DMS114 treated with DMSO at 0.1 percent for 48 hours (cell line): ENCODE results near the gene VTI1A.
"Not testable (repeated sequence)": the region's sequence is repeated elsewhere in the genome, so short reads cannot be mapped to it uniquely, and the experiment has no call there.

Source experiments
- DNase-seq: peaks from one replicate; lab custom pipeline; 2025; ENCODE audit not compliant: unreplicated experiment; lab: John Stamatoyannopoulos, UW

VTI1A gene

DNA sequence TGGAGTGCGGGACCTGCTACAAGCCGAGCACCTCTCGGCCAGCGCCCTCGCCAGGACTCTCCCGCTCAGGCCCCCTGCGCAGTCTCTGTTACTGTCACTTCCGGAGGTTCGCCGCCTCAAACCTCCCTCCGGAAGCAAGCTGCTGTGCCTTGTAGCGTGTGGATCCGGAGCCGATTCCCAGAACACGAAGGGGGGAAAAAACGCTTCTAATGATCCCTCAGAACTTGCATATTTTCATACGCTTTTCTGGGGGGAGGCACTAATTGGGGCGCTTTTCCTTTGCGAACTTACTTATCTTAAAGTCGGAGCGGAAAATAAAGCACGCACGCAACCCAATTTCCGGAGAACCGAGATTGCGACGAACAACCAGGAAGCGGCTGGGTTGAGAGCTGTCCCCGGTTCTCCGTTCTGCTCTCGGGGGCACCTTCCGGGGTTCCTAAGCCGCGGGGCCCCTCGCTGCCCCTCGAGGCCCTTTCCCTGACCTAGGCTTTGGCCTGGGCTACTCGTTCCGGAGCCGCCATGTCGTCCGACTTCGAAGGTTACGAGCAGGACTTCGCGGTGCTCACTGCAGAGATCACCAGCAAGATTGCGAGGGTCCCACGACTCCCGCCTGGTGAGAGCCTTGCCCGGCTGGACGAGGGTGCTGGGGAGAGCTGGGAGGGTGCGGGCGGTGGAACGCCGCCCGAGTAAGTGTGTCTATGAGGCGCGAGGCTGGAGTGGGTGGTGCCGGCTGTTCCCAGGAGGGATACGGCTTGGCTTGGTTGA lies at the start of gene VTI1A, which contains the start of gene ZDHHC6:
Gene VTI1A, plus strand, starts transcription at position 361 of the 765 bp plus-strand sequence. Its CDS starts 159 bp downstream, at position 520.
Gene ZDHHC6, minus strand, starts transcription at position 60 of the 765 bp plus-strand sequence. CDS start 1,478 bp downstream, outside the sequence.
- DNase-seq, result peak; percentile 60

DNA sequence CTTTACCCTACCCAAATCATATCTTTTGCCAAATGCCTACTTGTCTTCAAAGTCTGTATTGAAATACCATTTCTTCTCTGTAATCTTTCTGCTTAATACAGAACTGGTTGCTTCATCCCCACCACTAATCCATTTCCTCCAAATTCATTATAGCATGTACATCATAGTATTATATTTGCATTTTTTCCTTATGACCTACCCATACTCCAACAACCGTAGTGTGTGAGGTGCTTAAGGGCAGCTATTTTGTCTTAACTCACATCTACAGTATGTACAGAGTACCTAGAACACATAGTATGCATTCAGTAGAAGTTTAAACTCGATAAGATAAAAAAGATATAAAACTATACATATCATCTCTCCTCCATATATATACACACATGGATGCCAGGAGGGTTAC lies 49.4 kb upstream of the VTI1A start:
- DNase-seq, result no peak

DNA sequence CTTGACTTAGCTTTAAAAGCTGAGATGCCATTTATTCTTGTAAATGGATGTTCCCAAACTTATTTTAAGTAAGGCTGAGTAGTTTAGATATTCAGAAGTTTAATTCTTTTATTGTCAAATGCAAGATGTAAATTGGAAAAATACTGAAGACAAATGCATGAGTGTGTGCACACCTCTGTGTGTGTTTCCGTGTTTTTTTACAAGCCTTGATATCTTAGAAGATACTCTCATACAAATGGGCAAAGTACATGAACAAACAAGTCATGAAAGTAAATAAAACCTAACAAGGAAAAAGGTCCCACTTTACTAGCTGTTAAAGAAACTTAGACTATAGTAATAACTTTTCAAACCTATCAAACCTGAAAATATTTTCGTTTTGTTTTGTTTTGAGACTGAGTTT lies 44.1 kb upstream of the VTI1A start:
- DNase-seq, result no peak

DNA sequence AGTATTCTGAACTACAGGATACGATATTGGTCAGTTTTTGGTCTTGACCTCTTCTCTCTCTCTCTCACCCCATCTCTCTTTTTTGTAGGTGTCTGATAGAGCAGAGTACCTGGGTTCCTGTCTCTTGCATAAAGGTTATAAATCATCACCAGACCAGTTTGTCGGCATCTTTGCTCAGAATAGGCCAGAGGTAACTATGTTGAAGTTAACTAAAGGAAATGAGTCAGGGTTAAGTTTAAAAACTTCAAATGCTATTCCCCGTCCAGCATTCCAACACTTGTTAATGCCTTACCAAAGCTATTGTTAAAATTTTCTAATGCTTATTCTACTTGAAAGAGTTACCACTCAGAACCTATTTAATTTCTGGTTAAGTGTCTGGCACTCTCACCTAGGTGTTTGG lies 42.4 kb upstream of the VTI1A start:
- no peak for DNase-seq

DNA sequence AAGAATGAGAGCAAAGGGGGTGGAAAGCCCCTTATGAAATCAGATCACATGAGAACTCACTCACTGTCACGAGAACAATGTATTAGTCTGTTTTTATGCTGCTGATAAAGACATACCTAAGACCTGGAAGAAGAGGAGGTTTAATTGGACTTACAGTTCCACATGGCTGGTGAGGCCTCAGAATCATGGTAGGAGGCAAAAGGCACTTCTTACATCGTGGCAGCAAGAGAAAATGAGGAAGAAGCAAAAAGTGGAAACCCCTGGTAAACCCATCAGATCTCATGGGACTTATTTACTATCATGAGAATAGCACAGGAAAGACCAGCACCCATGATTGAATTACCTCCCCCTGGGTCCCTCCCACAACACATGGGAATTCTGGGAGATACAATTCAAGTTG lies 40.2 kb upstream of the VTI1A start:
- DNase-seq, result not testable (repeated sequence)

DNA sequence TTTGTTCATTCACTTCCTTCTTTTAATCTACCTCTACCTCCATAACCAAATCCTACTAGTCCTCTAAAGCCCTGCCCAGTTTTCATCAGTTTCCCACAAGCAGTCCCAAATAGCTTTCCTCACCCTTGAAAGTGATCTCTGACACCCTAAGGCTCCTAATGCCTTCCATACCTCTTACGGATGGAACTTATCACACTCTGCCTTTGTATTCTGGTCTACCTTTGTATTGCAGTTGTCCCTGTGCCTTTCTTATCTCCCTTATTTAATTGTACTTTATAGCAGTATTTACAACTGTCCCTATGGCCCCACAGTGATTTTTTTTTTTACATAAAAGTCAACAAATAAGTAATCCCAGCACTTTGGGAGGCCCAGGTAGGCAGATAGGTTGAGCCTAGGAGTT lies 39.3 kb upstream of the VTI1A start:
- no peak for DNase-seq

DNA sequence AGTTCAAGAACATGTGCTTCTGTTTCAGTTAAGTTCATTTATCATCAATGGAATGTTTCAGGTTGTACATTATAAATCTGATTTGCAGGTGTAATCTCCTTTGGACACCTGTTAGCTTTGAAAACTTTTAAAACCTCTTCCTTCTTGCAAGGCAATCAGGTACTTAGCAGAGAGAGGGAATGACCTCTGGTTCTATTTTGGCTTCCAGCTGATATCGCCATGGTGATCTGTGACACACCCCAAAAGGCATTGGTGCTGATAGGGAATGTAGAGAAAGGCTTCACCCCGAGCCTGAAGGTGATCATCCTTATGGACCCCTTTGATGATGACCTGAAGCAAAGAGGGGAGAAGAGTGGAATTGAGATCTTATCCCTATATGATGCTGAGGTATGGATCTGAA lies 37.7 kb upstream of the VTI1A start:
- DNase-seq, result no peak

DNA sequence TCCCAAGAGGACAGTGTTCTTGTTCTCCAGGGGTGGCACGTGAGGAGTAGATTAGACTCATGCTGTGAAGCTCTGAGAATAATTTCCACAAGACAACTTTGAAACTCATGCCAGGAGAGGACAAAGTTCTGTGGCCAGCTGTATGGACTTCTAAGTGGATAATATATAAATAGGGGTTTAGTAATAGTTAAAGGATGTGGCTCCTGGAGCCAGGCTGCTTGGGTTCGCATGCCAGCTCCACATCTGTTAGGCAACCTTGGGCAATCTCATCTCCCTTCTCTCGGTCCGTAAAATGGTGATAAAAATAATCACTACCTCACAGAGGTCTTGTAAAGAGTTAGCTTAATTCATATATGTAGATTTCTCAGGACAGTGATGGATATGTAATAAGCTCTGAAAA lies 37.3 kb upstream of the VTI1A start:
- no peak for DNase-seq

DNA sequence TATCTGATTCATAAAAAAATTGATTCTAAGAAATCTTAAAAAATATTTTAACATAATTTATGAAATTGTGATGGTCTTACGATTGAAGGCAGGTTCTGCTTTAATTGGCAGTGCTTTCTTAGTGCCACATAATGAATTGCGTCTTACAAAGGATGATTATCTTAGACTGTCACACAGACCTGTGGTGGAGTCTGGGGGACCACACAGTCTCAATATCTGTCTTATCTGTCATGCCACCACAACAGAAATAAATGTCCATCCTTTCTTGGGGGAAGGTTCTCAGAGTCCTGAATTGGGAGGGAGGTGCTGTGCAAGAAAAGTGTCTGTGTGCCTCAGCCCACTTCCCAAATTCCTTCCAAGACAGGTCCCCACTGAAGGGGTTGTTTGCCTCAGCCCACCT lies 34.3 kb upstream of the VTI1A start:
- DNase-seq, result no peak

DNA sequence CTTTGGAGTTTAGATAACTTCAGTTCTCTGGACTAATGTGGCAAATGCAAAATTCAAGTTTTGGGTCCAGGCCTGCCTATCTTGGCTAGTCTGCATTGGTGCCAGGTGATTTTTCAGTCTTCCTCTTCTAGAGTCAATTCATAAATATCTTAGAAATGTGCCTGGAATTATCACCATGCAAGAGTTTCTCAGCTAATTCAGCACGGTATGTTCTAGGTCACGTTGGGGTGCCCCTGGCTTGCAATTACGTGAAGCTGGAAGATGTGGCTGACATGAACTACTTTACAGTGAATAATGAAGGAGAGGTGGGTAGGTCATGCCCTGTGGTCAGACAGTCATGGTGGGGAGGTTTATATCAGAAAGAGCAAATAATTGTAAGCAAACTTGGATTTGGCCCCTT lies 25.3 kb upstream of the VTI1A start:
- DNase-seq, result no peak

DNA sequence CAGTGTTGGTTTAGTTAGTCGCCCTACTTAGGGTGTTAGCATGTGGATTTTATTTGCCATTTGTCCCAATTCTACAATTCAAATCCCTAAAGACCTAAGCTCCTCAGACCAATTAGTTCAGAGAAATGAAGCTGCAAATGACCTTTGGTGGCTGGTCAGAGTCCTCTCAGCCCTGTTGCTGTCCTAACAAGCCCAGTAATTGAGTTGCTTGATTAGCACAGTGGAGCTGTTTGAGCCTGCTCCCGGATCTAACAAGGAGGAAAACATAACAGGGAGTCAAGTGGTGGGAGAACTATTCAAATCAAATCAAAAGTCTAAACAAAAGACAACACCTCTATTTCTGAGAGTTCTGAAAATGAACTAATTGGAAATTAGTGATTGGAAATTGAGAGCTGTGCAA lies 22.4 kb upstream of the VTI1A start:
- no peak for DNase-seq

DNA sequence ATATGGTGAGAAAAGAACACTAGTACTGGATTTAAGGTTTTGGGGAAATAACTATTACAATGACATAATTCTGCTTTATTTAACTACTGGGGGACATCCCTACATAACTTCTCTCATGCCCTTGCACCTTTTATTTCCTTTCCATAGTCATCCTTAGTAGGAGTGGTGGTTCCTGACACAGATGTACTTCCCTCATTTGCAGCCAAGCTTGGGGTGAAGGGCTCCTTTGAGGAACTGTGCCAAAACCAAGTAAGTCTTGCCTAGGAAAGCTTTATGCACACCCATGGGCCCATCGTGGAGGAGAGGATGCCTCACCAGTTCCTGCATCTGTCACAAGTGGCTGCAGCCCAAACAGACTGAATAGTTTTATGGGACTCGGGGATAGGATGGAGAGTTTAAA lies 20.9 kb upstream of the VTI1A start:
- no peak for DNase-seq

DNA sequence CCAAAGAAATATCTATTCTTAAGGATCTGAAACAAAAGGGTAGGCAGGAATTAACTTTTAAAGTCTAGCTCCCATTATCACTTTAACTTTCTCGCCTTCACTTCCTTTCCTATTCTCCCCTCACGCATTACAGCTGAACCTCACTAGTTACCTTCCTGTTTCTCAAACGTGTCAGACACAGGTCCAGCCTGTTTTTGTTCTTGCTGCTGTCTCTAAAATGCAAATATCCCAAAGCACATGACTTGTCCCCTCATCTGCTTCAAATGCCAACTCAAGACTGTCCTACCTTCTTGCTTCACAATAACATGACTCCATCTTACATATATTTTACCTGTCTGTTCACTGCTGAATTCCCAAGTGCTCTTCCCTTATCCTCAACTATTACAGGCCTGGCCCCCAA lies 17.9 kb upstream of the VTI1A start:
- no peak for DNase-seq

DNA sequence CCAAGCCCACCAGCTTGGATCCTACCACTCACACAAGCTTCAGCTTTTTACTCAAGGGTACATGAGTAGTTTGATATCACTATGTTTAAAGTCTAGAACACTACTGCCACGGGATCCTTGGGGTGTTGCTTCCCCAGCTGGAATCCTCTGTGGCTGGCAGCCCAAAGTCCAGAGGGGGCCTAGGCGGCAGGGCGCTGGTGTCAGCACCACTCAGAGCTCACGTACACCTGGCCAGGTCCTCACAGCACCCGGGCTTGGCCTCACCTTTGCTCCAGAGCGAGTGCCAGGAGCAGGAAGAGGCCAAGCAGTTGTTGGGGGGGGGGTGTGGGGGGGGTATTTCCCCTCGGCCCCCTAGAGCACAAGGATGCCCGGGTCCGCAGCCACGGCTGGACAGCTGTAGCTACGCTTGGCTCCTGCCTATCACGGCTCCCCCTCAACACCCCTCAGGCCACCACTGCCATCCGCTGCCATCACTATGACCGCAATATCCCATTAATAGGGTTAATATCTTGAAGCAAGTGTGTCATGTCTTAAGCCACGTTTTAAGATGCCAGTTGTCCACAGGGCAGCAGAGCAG lies 17.3 kb upstream of the VTI1A start:
- no peak for DNase-seq

DNA sequence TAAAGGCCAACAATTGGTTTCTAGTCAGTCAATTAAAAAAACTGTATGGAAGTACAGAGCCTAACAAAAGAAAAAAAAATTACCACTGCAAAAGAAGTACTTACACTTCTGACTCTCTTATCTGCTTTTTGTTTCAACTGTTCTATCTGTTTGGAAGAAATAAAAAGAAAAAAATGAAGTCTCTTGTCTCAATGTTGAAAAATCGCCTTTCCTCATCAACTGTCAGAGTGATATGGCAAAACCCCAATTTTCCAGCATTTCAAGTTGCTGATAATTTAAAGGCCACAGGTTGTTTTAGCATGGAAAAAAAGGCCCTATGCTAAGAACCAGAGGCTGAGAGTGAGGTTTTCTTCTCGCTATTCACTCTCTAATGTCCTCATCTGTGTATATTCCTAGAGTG lies 13.9 kb upstream of the VTI1A start:
- DNase-seq, result no peak

DNA sequence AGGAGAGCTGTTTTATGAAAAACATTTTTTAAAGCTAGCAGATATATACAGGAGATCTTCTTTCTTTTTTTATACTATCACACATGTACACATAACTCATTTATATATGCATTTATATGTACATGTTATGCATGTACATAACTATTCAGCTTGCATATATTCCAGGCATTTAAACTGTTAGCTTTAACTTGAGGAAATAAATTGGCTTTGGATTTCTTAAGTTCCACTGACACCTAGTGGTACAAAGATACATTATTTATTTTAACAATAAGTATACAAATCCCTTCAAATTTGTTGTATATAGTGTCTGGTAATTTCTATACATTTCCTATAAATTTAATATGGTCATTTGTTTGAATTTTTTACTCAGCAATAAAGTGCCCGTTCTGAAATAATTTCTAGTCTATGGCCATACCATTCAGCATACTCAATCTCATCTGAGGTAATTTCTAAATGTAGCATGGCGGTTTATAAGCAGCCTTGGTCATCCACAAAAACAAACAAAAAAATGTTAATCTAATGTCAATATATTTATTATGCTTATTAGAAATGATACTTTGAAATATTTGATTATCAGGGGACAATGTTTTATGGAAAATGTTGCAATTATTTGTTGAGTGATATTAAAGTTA lies 11.9 kb upstream of the VTI1A start:
- peak; percentile 22 for DNase-seq

DNA sequence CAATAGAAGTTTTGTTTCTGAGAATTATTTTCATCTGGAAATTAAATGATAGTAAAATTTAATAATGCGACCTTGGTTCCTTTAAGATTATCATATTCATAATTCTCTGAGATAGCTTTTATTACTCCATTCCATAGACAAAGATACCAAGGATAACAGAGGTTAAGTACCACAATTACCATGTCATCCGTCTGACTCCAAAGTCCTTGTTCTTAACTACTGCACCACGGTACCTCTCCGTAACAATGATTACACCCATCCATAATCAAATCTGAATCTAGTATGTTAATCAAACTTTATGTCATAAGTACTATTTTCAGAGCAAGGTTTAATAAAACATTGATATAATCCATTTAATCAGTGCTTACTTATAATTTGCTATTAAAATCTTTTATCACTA lies 8.7 kb upstream of the VTI1A start:
- no peak for DNase-seq

DNA sequence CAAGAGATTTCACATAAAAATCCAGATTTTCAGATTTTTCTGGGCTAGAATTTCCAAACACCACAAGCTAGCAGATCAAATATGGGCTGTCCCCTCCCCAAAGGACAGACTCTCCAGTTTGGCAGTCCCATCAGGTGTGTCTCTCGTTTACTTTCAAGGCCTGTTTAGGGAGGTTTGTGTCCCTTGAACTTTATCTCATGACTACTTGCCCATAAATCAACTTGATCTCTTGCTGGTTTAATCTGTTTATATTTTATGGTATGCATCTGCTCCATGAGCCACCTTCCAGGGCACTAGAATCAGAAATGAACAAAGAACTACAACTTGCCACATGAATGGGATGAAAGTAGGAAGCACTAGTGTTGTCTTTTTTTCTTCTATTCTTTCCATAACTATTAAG lies 5.5 kb upstream of the VTI1A start:
- no peak for DNase-seq

DNA sequence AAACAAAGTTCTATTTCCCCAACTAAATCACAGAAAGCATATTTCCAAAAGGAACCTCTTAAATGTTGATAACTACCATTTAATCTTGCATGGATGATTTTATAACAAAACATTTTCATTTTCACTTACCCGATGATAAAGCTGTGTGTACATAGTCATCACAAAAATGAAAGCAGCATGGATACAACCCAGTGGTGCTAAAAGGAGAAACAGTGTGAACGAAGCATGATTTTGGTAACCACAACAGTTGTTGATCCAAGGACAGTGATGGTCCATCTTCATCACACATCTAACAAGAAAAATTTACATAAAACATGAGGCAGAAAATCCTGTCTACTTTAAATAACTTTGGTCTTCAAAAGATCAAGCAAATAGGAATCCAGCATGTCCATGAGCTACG lies 5.0 kb upstream of the VTI1A start:
- no peak for DNase-seq

DNA sequence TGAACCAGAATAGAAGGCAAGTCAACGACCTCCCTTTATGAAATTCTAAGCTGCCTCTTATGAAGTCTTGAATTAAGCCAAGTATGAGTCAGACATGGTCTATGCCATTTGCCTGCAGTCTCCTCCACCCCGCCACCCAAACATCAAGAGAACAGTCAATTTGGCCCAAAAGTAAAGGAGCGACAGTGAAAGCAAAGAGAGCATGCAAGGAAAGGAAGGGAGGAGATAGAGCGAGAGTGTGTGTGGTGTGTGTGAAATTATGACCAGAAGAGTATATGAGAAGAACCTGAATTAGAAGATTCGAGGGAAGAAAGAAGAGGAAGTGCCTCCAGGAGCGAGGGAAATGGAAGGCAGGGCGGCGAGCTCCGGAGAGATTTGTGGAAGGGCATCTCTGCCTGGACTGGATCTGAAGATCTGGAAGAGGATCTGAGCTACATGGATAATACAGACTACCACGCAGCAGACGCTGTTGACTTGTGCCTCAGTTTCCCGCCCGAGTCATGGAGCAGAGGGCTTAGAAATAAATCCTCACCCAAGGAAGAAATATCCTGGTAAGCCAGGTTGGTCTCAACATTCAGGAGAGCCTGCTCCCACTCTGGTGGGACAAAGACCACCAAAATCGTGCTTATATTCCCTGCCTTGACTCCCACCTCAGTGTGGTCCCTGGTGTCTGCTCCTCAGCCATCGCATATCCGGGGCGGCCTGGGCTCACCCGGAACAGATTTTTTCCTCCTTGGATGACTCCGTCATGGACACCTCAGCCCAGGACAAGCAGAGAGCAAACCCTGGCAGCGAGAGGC lies 760 bp upstream of the VTI1A start:
- DNase-seq, result no peak

DNA sequence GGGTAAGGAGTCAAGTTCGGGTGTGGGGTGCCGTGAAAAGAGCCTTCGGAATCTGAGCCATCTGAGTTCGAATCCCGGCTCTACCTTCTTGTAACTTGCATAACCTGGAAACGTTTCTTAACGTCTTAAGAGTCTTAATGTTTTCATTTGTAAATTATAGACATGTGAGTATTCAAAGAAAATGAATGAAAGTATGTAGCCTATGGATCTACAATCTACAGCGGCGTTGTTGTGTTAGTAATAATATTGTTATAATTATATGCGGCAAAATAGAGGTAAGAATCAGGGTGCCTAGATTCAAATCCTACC lies 559 bp downstream of the VTI1A start:
- no peak for DNase-seq

DNA sequence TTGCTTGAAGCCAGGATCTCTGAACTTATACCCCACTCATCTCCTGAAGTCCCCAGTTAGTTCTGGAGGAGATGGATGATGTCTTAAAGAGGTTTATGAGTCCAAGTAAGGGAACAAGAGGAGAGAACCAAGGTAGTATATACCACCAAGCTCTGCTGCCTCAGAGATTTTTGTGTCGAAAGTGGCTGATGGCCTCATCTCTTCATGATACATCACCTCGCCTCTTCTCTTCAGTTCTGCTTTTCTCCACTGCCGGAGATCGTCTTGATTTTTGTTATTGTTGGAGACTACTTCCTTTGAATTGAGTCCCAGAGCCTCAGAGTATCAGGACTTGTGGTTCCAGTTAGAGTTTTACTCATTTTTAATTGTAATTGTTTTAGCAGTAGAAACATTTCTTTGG lies 1.9 kb downstream of the VTI1A start:
- no peak for DNase-seq
